ENCODE results near the gene TBL1XR1.

TBL1XR1 gene

GRCh38 chr3:177055605-177056571 lies 141.4 kb downstream of the TBL1XR1 start:
- TF ChIP-seq POLR2AphosphoS5 (IDR thresholded peaks at IDR 0.05; ENCODE audit: low read depth, low read length), result no peak
- TF ChIP-seq FOXP2 (optimal IDR thresholded peaks at IDR 0.05; ENCODE audit: borderline replicate concordance, extremely low read depth, extremely low read length, insufficient read depth), result no peak
- no peak for TF ChIP-seq REST (IDR thresholded peaks at IDR 0.05; ENCODE audit: insufficient read depth in 1 of 2, low read depth in 2 of 2, low read length in 2 of 2)

GRCh38 chr3:177053107-177053506 lies 144.2 kb downstream of the TBL1XR1 start:
- TF ChIP-seq TAF1 (IDR thresholded peaks at IDR 0.05; ENCODE audit: borderline replicate concordance, insufficient read depth, low read length), result no peak
- no peak for TF ChIP-seq FOXP2 (optimal IDR thresholded peaks at IDR 0.05; ENCODE audit: borderline replicate concordance, extremely low read depth, extremely low read length, insufficient read depth)
- no peak for TF ChIP-seq SIN3A (IDR thresholded peaks at IDR 0.05; ENCODE audit: borderline replicate concordance, insufficient read depth, low read length)
- TF ChIP-seq REST (IDR thresholded peaks at IDR 0.05; ENCODE audit: insufficient read depth in 1 of 2, low read depth in 2 of 2, low read length in 2 of 2), result no peak
- TF ChIP-seq POLR2AphosphoS5 (IDR thresholded peaks at IDR 0.05; ENCODE audit: low read depth, low read length), result no peak

GRCh38 chr3:177051411-177051810 lies 145.9 kb downstream of the TBL1XR1 start:
- TF ChIP-seq REST (IDR thresholded peaks at IDR 0.05; ENCODE audit: insufficient read depth in 1 of 2, low read depth in 2 of 2, low read length in 2 of 2) (no peak), FOXP2 (optimal IDR thresholded peaks at IDR 0.05; ENCODE audit: borderline replicate concordance, extremely low read depth, extremely low read length, insufficient read depth) (no peak), POLR2AphosphoS5 (IDR thresholded peaks at IDR 0.05; ENCODE audit: low read depth, low read length) (no peak), SIN3A (IDR thresholded peaks at IDR 0.05; ENCODE audit: borderline replicate concordance, insufficient read depth, low read length) (no peak), TAF1 (IDR thresholded peaks at IDR 0.05; ENCODE audit: borderline replicate concordance, insufficient read depth, low read length) (no peak)

- TF ChIP-seq TAF1 (IDR thresholded peaks at IDR 0.05; ENCODE audit: borderline replicate concordance, insufficient read depth, low read length) (no peak), SIN3A (IDR thresholded peaks at IDR 0.05; ENCODE audit: borderline replicate concordance, insufficient read depth, low read length) (no peak), FOXP2 (optimal IDR thresholded peaks at IDR 0.05; ENCODE audit: borderline replicate concordance, extremely low read depth, extremely low read length, insufficient read depth) (no peak), REST (IDR thresholded peaks at IDR 0.05; ENCODE audit: insufficient read depth in 1 of 2, low read depth in 2 of 2, low read length in 2 of 2) (no peak), POLR2AphosphoS5 (IDR thresholded peaks at IDR 0.05; ENCODE audit: low read depth, low read length) (no peak)
These were observed 146.6 kb downstream of the TBL1XR1 start for GRCh38 chr3:177050501-177051237.

Data from PFSK-1 (cell line).